OCI-LY7 (cell line): Measurements from ENCODE around the gene GNAT3. TPM values are rescaled to one million over a fixed set of nuclear protein-coding genes. Genes with fewer than 3 reads are reported as not detected.

Source experiments
- BruUV-seq: library from RNA; stranded (reverse); fragments of 400-500 nt; replicated peaks from 2 replicates; lab custom pipeline; 2021; lab: Mats Ljungman, UMichigan
- CTCF ChIA-PET: fragments of 300-600 bp; sonication (Branson Sonifier 250); formaldehyde crosslinking; loops from one replicate; lab custom pipeline; 2022; ENCODE audit warnings: antibody characterized with exemption; ENCODE audit not compliant: unreplicated experiment; lab: Charles Lee
- POLR2A ChIA-PET: fragments of 300-600 bp; sonication (Branson Sonifier 250); formaldehyde crosslinking; loops from one replicate; lab custom pipeline; 2022; ENCODE audit warnings: antibody characterized with exemption; lab: Charles Lee
- DNase-seq: peaks from one replicate; pipeline ENCODE4 v3.0.0-alpha.2; 2015; ENCODE audit warnings: low spot score
- H2AFZ ChIP-seq: fragments of 200-600 bp; sonication (generic), shearing (Covaris generic); 2 replicates; pipeline ENCODE4 v1.6.1; 2014; ENCODE audit warnings: mild to moderate bottlenecking, antibody characterized with exemption, low read length, moderate library complexity
- H3K27ac ChIP-seq: fragments of 200-600 bp; sonication (generic); 2 replicates; pipeline ENCODE4 v1.5.1; 2014; ENCODE audit warnings: mixed run types, low read depth, mild to moderate bottlenecking, moderate library complexity, low read length, inconsistent platforms; ENCODE audit not compliant: poor library complexity, severe bottlenecking
- H3K36me3 ChIP-seq: fragments of 200-600 bp; sonication (generic); 2 replicates; pipeline ENCODE4 v1.6.1; 2014; ENCODE audit warnings: mild to moderate bottlenecking, antibody characterized with exemption, low read length, moderate library complexity, mixed read lengths; ENCODE audit not compliant: insufficient read depth
- H3K4me1 ChIP-seq: fragments of 200-600 bp; sonication (generic); 2 replicates; pipeline ENCODE4 v1.5.1; 2014; ENCODE audit warnings: mild to moderate bottlenecking, low read length; ENCODE audit not compliant: insufficient read depth, poor library complexity, severe bottlenecking
- H3K4me2 ChIP-seq: fragments of 200-600 bp; sonication (generic); 2 replicates; pipeline ENCODE4 v1.6.1; 2014; ENCODE audit warnings: mild to moderate bottlenecking, low read length
- H3K4me3 ChIP-seq: fragments of 200-600 bp; sonication (generic); 2 replicates; pipeline ENCODE4 v1.5.1; 2014; ENCODE audit warnings: mild to moderate bottlenecking, low read depth, low read length; ENCODE audit not compliant: poor library complexity, severe bottlenecking
- H3K79me2 ChIP-seq: fragments of 200-600 bp; sonication (generic); 2 replicates; pipeline ENCODE4 v1.6.1; 2016; ENCODE audit warnings: low read depth, mild to moderate bottlenecking, low read length, moderate library complexity, mixed read lengths; ENCODE audit not compliant: insufficient read depth
- H3K9me2 ChIP-seq: fragments of 200-600 bp; sonication (generic); 2 replicates; pipeline ENCODE4 v1.6.1; 2016; ENCODE audit warnings: mild to moderate bottlenecking, low read length, mixed read lengths; ENCODE audit not compliant: insufficient read depth
- H3K9me3 ChIP-seq: fragments of 200-600 bp; sonication (generic); 2 replicates; pipeline ENCODE4 v1.6.1; 2014; ENCODE audit warnings: mild to moderate bottlenecking, mixed run types, low read length, mixed read lengths
- H4K20me1 ChIP-seq: fragments of 200-600 bp; sonication (generic); 2 replicates; pipeline ENCODE4 v1.6.1; 2014; ENCODE audit warnings: mild to moderate bottlenecking, antibody characterized with exemption, low read length, moderate library complexity, mixed read lengths; ENCODE audit not compliant: insufficient read depth
- EZH2phosphoT487 ChIP-seq: fragments of 200-600 bp; sonication (generic); IDR thresholded peaks from 2 replicates; pipeline ENCODE4 v1.6.1; 2018; ENCODE audit warnings: low read depth, borderline replicate concordance, mild to moderate bottlenecking, mixed run types, antibody characterized with exemption, low read length, moderate library complexity, mixed read lengths
- intact Hi-C: fragments of 100-400 bp; cut with micrococcal nuclease; formaldehyde crosslinking; loops from one replicate; pipeline ENCODE4 v1.10.0; 2022; ENCODE audit not compliant: unreplicated experiment
- total RNA-seq, 2 experiments: library from RNA; depleted of rRNA in 1 of 2; stranded (reverse); fragments of >200 nt in 1 of 2; shearing (Covaris generic) in 1 of 2; gene quantifications; 2 replicates each; pipeline ENCODE4 v1.2.3, GENCODE V29; 2014 to 2022
- TF ChIP-seq, protein P1 (sequence below): fragments of 200-600 bp; sonication (generic); conservative IDR thresholded peaks from 2 replicates; pipeline ENCODE4 v1.5.1; 2014; ENCODE audit warnings: mild to moderate bottlenecking, antibody characterized with exemption, low read length, moderate library complexity, mixed read lengths

The GNAT3 gene
- total RNA-seq, 2 experiments from 2014 or later: not detected

DNA sequence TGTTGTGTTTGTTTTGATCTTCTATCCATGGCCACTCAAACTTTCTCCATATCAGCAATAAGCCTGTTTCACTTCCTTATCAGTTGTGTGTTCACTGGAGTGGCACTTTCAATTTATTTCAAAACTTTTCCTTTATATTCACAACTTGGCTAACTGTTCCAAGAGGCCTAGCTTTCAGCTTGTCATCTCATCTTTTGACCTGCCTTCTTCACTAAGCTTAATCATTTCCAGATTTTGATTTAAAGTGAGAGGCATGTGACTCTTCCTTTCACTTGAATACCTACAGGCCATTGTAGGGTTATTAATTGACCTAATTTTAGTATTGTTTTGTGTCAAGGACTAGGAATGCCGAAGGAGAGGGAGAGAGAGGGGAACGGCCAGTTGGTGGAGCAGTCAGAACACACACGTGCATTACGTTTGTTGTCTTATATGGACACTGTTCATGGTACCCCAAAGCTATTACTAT is 5.5 kb upstream of the GNAT3 start:
- Histone ChIP-seq H3K9me2 (no peaks in the 10 kb centered on the region), H3K36me3 (no peaks in the 10 kb centered on the region), H3K4me2 (no peak overlapping the region), H3K27ac (no peak overlapping the region), H3K4me1 (no peaks in the 10 kb centered on the region), H3K4me3 (no peak overlapping the region), H3K9me3 (no peaks in the 10 kb centered on the region), H2AFZ (no peak overlapping the region), H4K20me1 (no peaks in the 10 kb centered on the region), H3K79me2 (no peaks in the 10 kb centered on the region)
- TF ChIP-seq, protein P1, sequence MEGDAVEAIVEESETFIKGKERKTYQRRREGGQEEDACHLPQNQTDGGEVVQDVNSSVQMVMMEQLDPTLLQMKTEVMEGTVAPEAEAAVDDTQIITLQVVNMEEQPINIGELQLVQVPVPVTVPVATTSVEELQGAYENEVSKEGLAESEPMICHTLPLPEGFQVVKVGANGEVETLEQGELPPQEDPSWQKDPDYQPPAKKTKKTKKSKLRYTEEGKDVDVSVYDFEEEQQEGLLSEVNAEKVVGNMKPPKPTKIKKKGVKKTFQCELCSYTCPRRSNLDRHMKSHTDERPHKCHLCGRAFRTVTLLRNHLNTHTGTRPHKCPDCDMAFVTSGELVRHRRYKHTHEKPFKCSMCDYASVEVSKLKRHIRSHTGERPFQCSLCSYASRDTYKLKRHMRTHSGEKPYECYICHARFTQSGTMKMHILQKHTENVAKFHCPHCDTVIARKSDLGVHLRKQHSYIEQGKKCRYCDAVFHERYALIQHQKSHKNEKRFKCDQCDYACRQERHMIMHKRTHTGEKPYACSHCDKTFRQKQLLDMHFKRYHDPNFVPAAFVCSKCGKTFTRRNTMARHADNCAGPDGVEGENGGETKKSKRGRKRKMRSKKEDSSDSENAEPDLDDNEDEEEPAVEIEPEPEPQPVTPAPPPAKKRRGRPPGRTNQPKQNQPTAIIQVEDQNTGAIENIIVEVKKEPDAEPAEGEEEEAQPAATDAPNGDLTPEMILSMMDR: no peak
- no peak for TF ChIP-seq EZH2phosphoT487
- BruUV-seq: no TSS peak
- CTCF ChIA-PET: no interaction called here
- no peak for DNase-seq
- POLR2A ChIA-PET: no interaction called here
- intact Hi-C loops: no loop called here

DNA sequence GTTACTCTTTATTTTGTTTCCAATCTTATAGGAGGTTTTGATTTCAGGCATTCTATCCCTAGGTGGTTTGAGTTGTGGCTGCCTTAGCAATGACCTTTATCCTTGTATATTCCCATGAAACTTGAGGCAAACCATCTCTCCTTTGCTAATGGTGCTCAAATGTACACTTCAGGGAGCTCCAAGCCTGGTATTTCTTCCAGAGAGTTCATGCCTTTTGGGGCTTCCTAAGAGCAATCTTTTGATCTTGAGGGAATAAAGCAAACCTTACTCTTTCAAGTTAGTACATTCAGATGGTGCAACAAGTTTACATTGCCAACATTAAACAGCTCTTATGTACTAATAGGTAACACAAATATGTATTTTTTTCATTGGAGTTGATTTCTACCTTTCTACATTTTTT is 3.4 kb upstream of the GNAT3 start:
- Histone ChIP-seq H3K36me3 (no peaks in the 10 kb centered on the region), H4K20me1 (no peaks in the 10 kb centered on the region), H3K4me1 (no peaks in the 10 kb centered on the region), H3K4me2 (no peak overlapping the region), H3K27ac (no peak overlapping the region), H3K9me2 (no peaks in the 10 kb centered on the region), H3K4me3 (no peak overlapping the region), H2AFZ (no peak overlapping the region), H3K79me2 (no peaks in the 10 kb centered on the region), H3K9me3 (no peaks in the 10 kb centered on the region)
- ChIA-PET CTCF (no interaction called here), POLR2A (no interaction called here)
- BruUV-seq: no TSS peak
- intact Hi-C loops: no loop called here
- TF ChIP-seq, protein P1: no peak
- TF ChIP-seq EZH2phosphoT487: no peak
- DNase-seq: no peak

DNA sequence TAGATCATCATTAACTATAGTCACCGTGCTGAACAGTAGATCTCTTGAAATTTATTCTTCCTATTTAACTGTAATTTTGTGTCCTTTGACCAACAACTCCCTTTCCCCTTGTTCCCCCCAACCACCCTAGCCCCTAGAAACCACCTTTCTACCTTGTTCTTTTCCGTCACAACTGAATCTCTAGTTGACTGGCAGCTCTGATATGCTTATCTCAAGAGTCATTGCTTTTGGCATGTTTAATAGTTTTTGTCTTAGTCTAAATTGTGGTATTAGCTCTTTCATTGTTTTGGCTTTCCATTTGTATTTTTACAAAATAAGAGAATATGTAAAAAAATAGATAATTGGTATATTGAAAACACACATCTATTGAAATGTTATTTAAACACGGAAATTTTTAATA is 1.8 kb downstream of the GNAT3 start:
- POLR2A ChIA-PET: no interaction called here
- H3K9me3 ChIP-seq: no peaks in the 10 kb centered on the region
- no peaks in the 10 kb centered on the region for H3K79me2 ChIP-seq
- H3K4me2 ChIP-seq: no peak overlapping the region
- H3K9me2 ChIP-seq: no peaks in the 10 kb centered on the region
- H3K4me1 ChIP-seq: no peaks in the 10 kb centered on the region
- intact Hi-C loops: no loop called here
- no peak overlapping the region for H2AFZ ChIP-seq
- BruUV-seq: no TSS peak
- no peak for DNase-seq
- H3K4me3 ChIP-seq: no peak overlapping the region
- TF ChIP-seq EZH2phosphoT487: no peak
- TF ChIP-seq, protein P1: no peak
- no peak overlapping the region for H3K27ac ChIP-seq
- no peaks in the 10 kb centered on the region for H4K20me1 ChIP-seq
- H3K36me3 ChIP-seq: no peaks in the 10 kb centered on the region
- CTCF ChIA-PET: no interaction called here
